ENCODE data around the gene TSHZ2.

DNA sequence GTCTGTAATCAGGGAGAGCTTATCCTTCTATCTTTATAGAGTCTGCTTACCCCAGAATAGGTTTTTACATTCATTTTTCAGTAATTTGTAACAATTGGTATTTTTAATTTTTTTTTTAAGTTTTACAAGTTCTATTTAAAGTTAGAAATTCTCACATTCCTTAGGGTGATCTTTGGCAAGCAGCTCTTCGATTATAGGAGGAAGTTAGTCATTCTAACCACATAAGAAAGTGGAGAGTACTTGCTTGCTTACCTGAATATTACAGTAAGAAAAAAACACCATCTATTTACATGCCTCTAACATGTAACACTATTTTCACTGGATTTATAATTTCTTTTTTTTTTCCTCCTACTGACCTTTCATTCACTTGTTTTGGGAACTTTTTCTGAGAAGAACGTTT is 6.7 kb downstream of the TSHZ2 start:
- no peak for TF ChIP-seq HDGF (IDR thresholded peaks at IDR 0.05; ENCODE audit: borderline replicate concordance)
- TF ChIP-seq PKNOX1 (IDR thresholded peaks at IDR 0.05), result no peak
- no peak for TF ChIP-seq SP1 (IDR thresholded peaks at IDR 0.05)
- TF ChIP-seq BHLHE40 (IDR thresholded peaks at IDR 0.05; ENCODE audit: borderline replicate concordance), result no peak
- no peak for TF ChIP-seq L3MBTL2 (conservative IDR thresholded peaks at IDR 0.05)
- no peak for TF ChIP-seq ZNF384 (IDR thresholded peaks at IDR 0.05)

Data from HEK293T (cell line).